ENCODE results near the gene MYOM3.

Gene MYOM3

DNA sequence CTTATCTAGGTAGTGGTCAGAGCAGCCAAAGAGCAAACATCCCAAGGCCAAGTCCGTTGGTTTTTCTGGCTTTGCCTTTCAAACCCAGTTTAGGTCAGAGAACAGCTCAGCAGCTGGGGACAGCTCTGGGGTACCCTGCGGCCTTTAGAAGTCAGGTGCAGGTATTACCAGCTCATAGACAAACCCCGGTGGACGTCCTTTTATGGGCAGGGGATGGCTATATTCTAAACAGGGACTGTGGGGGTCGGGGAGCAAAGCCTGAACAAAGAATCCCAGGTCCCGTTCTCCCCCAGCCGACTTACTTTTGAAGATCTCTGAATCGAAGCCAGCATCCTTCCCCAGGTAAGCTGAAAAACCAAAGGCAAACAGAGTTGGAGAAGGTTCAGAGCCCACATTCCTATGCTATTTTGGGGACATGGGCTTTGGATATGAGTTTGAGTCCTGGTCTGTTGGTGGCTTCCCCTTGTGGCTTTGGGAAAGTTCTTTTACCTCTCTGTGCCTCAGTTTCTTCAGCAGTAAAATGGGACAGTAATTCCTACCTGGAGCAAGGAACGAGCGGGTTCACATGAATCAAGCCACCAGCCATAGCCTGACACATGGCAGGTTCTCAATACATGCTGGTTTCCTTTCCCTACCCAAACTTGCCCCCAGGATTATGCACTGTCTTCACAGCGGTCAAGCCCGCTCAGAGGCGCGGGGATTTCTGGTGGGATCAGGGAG is 16.6 kb downstream of the MYOM3 start:
- DNase-seq: no peak

DNA sequence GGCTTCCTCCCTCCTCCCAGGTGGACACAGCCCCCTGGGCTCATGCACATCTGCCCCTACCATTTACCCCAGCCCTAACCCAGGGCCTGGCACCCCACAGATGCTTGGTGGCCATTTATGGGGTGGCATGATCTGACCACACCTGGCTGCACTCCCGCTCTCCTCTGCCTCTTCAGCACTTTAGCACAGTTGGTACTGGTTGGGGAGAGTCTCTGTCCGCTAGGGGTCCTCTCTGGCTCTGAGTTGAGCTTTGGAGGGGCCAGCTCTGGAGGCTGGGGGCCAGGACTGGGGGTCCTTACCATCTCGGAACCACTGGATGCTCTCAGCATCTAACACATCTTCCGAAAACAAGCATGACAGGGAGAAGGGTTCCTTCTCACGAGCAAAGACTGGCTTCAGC is 17.4 kb downstream of the MYOM3 start:
- peak; percentile 3 for DNase-seq

DNA sequence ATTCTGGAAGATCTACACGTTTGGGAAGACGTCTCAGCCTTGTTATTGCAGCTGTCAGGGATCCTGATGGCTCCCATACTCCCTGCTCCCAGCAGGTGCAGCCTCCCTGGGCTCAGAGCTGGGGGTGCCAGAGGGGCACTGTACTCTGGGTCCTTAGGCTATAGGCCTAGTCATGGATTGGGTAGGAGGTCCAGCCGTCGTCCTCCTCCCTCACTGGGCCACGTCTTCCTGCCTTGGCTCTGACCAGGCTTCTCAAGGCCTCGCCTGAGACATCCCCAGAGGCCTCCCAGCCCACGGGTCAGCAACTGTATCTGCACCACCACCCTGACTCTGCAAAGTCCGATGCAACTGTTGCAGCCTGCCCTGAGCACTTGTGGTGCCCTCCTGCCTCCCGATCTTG is 18.2 kb downstream of the MYOM3 start:
- DNase-seq: no peak

DNA sequence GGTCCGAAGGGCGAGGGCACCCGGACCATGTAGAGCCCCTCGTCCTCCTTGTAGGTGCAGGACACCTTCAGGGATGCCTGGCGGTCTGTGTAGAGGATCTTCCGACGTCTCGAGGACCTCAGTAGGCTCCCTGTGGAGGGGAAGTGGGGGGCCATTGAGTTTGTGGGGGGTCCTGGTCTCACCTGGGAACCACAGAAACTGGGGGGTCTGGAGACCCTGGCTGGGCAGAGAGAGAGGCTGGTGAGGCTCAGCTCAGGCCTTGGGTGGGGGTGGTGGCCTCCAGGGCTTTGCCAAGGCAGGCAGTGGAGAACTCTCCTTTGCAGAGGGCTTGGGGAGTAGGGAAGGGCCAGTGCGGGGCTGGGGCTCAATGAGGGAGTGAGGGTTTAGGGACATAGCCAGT is 19.0 kb downstream of the MYOM3 start:
- no peak for DNase-seq

DNA sequence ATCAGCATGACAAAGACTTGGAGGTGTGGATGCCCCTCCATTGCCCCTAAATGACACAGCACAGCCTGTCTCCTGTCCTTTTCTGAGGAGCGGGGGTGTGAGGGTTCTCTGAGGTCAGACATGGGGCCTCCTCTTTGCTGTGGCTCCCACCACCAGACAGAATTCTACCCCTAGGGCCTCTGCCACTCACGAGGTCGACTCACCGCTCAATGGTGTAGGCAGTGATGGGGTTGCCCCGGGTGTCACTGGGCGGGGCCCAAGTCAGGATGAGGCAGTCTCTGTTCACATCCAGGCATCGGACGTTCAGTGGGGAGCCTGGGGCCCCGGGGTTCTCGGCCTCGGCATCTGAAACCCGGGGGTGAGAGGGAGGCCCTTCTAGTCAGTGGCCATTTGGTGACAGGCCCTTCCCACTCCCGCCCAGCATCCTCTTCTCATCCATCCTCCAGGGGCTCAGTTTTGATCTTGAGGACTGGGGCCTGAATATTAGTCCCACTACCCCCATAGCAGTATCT is 19.9 kb downstream of the MYOM3 start:
- no peak for DNase-seq

DNA sequence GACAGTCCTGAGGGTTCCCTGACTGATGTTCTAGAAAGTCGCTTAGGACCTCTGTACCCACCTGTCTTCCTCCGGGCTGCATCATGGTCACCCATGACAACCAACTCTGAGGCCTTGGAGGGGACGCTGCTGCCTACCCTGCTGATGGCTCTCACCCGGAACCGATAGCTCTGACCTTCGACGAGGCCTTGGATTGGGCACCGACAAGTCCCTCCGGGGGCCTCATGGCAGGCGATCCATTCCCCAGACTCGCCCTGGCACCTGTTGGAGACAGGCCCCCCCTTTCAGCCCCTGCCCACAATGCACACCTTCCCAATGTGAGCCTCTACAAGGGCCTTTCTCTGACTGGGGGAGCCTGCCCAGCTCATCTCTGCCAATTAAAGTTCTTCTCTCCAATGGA is 21.2 kb downstream of the MYOM3 start:
- DNase-seq: no peak

DNA sequence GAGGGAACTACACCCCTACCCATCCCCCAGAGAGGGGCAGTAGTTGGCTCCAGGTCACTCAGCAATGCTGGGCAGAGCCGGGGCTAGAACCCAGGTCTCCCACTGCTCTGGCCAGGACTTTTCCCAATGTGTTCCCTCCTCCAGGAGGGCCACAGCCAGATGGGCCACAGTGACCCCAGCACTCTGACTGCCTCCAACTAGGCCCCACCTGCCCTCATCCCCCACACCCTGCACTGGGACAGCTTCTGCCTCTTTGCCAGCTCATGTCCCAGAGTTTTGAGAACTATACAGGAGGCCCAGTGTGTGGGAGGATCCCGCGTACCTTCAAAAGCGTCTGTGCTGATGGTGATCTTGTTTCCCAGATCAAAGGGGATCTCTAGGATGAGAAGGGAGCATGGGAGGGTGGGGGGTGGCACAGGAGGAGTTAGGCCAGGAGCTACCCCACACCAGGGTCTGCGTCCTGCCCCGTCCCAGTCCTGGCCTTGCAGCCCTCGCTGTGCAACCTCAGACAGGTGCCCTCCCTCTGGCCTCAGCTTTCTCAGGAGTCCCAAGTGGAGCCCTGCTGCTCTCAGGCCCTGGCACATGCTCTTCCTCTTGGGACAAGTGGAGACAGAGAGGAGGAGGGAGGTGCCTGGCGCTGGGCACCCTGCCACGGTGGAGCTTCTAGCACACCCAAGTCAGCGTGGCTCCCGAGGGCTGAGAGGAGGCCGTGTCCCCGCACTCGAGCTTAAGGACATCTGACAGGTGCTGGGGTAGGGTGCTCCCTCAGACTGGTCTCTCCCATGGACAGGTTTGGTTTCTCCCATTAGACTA is 22.0 kb downstream of the MYOM3 start:
- DNase-seq: no peak

DNA sequence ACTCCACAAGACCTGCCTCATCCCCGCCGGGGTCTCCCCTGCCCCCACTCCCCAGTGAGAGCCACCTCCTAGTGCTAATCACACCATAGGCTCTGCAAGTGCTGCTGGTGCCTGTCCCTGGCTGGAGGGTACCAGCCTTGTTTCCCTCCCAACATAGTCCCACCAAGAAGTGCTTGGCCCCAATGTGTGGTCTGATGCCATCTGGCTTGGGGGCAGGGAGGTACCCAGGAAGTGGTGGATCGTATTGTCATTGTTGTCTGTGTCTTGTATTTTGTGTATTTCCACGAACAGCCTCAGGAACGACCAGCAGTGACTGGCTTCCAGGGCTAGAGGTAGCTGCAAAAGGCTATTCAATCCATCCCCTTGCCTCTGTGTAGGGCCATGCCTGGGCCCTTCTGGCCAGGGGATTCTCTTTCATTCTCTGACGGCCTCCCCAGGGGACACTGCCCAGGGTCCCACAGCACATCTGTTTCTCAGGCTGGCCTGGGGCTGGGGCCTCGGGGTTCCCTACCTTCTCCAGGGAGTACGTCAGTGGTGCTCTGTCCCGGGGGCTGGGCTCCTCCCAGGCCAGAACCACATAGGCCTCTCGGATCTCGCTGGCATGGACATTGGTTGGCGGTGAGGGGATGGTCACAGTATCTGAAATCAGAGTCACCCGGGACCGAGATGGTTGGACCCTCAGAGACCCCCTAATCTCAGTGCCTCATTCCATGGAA is 22.8 kb downstream of the MYOM3 start:
- DNase-seq: no peak

DNA sequence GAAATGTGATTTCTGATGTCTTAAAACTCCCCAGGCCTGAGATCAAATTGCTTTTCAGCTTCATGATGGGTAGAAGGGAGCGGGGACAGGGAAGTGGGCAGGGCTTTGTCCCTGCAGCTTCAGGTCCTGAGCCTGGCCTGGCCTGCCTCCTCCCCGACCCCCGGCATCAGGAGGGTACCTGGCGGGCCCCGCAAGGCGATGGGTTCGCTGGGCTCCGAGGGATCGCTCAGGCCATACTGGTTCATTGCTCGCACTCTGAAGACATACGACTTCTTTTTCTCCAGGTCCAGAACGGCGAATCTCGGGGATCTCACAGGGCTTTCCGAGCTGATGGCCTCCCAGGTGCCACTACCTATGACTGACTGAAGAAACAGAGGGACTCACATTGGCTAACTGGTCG is 25.5 kb downstream of the MYOM3 start:
- no peak for DNase-seq

DNA sequence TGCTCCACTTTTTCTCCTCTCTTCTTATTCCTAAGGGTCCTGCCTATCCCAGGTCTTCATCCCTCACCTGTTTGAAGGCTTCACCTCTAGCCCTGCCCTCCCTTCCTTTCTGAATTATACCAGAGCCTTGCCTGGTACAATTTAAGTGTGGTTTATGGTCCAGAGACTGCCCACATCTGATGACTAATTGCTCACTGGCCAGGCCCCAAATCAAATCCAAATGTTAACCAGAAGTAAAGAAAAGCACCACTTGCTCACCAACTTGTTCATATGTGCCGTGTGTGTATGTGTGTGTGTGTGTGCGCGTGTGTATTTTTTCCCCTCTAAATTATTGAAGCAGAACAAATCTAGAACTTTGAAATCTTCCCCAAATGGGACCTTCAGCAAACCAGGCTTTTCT is 26.4 kb downstream of the MYOM3 start:
- DNase-seq: no peak

DNA sequence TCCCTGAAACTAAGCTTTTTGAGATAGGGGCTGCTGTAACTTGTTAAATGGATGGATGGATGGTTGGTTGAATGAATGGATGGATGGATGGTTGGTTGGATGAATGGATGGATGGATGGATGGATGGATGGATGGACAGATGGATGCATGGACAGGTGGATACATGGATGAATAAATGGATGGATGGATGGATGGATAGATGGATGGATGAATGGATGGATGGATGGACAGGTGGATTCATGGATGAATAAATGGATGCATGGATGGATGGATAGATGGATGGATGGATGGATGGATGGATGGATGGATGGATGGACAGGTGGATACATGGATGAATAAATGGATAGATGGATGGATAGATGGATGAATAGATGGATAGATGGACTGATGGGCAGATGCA is 26.9 kb downstream of the MYOM3 start:
- no peak for DNase-seq

DNA sequence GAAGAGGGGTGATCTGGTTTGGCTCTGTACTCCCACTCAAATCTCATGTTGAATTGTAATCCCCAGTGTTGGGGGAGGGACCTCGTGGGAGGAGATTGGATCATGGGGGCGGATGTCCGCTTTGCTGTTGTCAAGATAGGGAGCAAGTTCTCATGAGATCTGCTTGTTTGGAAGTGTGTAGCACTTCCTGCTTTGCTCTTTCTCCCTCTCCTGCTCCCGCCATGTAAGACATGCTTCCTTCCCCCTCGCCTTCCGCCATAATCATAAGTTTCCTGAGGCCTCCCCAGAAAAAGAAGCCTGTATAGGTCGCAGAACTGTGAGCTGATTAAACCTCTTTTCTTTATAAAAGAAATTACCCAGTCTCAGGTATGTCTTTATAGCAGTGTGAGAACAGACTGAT is 27.9 kb downstream of the MYOM3 start:
- no peak for DNase-seq

DNA sequence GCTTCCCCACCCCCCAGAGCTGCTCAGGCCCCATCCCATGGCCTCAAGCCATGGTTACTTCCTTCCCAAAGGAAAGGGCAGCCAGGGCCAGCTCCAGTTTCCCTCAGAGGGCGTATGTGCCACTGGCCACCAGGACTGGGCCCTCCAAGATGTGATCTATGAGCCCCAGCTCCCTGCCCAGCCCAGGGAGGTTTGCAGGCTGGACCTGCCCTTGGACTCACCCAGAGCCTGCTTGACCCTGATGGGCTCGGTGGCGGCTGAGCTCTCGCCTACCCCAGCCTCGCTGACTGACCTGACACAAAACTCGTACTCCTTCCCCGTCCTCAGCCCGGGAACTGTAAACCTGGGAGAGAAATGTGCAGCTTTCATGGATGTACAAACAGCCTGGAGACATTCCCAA is 29.6 kb downstream of the MYOM3 start:
- DNase-seq: no peak

DNA sequence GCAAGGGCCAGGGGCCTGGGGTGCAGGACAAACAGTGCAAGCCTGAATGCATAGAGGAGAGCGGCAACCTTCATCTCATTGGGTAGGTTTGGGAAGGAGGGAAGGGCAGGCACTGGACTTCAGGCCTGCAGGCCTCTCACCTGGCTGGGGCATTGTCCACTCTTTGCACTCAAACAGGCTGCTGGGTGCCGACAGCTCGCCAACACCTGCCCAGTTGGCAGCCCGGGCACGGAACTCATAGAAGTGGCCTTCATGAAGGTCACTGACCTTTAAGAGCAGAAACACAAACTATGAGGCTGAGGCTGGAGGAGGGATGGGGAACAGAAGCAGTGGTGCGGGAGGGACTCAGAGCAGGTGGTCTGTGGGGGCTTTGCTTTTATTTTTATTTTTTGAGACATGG is 30.7 kb downstream of the MYOM3 start:
- DNase-seq: no peak

DNA sequence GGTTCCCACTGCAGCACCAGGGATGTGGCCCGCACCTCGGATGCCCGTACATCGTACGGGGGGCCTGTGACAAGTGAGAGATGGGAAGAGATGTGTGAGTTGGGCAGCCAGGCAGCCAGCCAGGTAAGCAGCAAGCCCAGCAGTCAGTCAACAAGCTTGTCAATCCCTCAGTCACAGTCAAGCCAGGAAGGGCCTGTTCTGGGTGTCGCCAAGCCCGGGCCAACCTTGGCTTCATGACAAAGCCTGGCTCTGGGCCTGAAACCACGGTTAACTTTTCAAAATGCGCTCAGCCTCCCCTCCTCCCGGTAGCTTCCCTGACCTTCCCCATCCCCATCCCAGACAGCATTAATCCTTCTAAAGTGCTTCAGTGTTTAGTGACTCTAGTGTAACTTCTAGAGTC is 31.8 kb downstream of the MYOM3 start:
- DNase-seq: no peak

DNA sequence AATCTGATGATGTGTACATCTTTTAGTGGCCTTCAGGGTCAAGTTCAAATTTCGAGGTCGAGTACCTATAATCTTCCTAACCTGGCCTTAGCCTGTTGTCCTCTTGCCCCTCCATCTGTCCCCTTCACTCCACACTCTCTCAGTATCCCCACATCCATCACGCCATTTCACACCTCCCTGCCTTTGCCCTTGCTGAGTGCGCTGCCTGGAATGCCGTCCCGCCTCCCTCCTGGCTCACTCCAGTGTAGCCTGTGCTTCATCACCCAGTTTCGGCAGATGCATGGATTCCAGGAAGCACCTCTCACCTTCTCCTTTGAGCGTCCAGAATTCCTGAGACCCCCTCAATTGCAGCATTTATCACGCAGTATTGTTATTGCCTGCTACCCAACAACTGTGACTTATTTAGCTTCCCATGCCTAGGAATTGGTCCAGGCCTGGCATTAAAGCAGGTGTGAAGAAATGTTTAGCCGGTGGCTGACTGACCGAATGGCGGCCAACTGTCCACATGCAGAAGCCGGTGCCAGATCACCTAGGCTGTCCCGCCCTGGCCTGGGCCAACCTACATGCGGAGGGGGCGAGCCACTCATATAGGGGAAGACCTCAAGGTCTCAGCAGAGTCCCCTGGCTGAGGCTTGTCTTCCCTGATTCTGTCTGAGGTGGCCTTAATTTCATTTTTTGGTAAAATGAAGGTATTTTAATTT is 34.5 kb downstream of the MYOM3 start:
- DNase-seq: no peak

DNA sequence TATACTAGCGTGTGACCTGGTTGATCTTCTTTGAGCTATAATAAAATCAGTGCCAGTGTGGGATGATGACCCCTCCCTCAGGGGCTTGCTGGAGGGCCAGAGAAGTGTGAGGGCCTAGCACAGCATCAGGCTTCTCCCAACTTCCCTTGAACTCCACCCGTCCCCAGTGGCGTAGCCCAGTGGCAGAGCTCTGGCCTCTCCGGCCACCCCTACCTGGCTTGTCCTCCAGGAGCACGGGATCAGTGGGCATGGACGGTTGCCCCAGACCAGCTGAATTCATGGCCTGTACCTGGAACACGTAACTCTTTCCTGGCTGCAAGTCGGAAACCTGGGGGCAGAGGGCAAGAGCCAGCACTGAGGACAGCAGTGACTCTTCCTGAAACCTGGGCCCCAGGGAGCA is 36.0 kb downstream of the MYOM3 start:
- no peak for DNase-seq

DNA sequence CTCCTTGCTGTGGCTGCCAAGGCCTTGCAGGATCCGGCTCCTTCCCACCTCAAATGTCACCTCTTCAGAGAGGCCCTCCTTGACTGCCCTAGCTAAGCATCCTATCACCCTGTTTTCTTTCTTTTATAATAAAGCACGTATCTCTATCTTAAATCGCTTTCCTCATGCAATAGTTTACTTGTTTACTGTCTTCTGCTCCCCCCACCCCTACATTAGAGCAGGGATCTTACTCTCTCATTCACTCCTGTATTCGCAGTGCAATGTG is 36.4 kb downstream of the MYOM3 start:
- DNase-seq: no peak

DNA sequence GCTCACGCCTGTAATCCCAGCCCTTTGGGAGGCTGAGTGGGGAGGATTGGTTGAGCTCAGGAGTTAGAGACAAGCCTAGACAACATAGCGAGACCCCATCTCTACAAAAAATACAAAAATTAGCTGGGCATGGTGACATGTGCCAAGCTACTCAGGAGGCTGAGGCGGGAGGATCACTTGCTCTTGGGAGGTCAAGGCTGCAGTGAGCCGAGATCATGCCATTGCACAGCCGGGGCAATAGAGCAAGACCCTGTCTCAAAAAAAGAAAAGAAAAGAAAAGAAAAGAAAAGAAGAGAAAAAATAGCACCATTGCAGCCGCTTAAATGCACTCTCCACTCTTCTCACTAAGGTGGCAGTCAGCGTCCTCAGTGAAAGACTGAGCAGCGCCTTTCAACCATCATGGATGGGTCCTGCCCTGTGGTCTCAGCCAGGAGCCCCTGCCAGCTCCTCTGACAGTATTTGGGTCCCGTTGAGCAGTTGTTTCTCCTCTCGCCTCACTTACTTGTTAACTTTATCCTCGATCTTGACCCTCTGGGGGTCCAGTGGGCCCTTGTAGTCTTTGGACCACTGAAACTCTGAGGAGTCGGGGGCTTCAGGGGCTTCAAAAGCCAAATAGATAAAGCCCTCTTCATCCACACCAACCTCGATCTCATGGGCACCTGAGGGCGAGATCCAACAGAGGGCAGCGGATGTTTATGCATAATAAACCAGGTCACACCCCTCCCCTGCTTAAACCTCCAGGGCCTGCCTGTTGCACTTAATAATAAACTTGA is 36.9 kb downstream of the MYOM3 start:
- DNase-seq: no peak

DNA sequence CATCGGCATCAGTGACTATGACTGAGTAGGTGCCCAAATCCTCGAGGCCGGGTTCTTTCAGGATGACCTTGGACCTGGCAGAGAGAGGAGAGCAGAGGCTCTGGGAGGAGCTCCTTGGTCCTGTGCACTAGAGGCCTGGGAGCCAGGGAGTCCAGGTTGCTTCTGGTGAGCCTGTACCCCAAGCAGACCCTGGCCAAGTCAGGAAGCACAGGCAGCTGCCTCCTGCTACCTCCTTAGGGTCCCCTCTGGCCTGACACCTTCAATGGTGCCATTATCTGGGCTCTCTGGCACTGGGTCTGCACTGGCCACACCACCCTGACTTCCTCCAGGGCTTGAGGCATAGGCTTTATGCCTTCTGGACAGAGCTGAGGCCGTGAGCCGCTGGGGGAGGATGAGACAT is 37.7 kb downstream of the MYOM3 start:
- DNase-seq: no peak

DNA sequence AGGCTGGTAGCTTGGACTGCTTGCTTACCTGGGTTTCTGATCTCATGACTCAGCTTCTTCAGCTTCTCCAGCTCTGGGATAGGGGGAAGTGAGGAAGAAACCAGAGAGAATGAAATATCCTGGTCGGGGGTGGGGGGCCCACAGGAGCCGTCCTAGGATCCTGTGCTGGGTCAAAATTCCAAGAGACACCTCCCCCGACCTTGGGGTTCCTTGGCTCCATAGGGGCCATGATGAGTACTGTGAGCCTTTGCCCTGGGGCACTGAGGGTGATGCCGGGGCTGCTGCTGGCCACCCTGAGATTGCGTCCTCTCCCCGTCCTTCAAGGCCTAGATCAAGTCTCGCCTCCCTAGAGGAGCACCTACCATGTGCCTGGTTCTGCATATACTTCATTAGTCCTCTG is 40.0 kb downstream of the MYOM3 start:
- no peak for DNase-seq

DNA sequence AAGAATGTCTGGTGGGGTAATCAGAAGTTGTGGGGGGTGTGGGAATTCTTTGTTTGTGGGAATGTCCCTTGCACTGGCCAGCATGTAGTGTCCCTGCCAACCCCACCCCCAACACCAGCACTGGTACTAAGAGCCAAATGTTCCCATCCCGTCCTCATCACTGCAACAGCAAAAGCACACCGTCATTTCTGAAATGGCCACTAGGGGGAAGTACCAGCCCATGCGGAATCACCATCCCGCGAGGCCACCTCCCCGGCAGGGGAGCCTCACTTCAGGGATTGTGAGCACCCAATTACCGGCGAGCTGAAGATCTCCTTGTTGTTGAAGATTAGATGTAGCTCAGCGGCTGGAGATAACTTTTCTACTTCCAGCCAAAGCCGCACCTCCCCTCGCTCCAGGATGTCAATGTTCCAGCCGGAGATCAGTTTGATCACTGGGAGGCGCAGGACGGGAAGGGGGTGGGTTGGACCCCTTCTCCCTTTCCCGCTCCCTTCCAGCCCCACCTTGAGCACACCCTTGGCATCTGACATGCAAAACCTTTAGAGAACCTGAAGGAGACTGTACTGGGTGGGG is 41.0 kb downstream of the MYOM3 start:
- peak; percentile 64 for DNase-seq
